Measurements from ENCODE around the gene BTBD6.

DNA sequence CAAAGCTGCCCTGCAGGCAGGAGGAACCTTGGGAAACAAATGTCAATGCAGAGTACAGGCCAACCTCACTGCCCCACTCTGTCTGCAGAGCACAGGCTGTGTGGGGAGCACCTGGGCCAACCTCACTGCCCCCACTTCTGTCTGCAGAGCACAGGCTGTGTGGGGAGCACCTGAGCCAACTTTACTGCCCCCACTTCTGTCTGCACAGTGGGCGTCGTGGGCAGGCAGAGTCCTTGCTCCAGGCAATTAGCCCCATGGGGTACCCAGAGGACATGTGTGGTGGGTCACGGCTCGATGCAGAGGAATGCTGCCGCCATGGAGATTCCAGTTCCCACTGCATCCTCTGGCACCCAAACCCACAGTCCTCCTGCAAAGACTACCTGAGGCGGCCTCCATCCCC, 26.3 kb downstream of the BTBD6 start:
- TF ChIP-seq, protein P1, sequence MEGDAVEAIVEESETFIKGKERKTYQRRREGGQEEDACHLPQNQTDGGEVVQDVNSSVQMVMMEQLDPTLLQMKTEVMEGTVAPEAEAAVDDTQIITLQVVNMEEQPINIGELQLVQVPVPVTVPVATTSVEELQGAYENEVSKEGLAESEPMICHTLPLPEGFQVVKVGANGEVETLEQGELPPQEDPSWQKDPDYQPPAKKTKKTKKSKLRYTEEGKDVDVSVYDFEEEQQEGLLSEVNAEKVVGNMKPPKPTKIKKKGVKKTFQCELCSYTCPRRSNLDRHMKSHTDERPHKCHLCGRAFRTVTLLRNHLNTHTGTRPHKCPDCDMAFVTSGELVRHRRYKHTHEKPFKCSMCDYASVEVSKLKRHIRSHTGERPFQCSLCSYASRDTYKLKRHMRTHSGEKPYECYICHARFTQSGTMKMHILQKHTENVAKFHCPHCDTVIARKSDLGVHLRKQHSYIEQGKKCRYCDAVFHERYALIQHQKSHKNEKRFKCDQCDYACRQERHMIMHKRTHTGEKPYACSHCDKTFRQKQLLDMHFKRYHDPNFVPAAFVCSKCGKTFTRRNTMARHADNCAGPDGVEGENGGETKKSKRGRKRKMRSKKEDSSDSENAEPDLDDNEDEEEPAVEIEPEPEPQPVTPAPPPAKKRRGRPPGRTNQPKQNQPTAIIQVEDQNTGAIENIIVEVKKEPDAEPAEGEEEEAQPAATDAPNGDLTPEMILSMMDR (IDR thresholded peaks at IDR 0.05): no peak
- no peak for TF ChIP-seq ZFX (IDR thresholded peaks at IDR 0.05; ENCODE audit: borderline replicate concordance)
